ENCODE results near the gene GHDC.
"Not testable (repeated sequence)": the region's sequence is repeated elsewhere in the genome, so short reads cannot be mapped to it uniquely, and the experiment has no call there.

Gene GHDC

DNA sequence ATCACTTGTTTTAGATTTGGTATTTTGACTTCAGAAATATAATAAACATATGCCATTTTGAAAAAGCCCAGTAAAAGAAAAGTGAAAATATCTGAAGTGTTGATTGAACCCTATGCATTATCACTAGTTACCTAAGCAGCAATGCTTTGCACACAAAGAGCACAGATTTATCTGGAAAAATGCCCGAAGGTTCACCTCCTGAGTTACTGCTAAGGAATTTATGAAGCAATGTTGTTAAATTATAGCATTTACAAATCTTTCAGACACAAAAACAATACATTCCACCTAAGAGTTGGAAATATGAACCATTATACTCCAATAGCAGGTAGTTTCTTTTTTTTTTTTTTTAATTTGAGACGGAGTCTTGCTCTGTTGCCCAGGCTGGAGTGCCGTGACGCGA, 38.9 kb upstream of the GHDC start:
- H3K27ac ChIP-seq: no peak overlapping the region
- TF ChIP-seq, protein P1, sequence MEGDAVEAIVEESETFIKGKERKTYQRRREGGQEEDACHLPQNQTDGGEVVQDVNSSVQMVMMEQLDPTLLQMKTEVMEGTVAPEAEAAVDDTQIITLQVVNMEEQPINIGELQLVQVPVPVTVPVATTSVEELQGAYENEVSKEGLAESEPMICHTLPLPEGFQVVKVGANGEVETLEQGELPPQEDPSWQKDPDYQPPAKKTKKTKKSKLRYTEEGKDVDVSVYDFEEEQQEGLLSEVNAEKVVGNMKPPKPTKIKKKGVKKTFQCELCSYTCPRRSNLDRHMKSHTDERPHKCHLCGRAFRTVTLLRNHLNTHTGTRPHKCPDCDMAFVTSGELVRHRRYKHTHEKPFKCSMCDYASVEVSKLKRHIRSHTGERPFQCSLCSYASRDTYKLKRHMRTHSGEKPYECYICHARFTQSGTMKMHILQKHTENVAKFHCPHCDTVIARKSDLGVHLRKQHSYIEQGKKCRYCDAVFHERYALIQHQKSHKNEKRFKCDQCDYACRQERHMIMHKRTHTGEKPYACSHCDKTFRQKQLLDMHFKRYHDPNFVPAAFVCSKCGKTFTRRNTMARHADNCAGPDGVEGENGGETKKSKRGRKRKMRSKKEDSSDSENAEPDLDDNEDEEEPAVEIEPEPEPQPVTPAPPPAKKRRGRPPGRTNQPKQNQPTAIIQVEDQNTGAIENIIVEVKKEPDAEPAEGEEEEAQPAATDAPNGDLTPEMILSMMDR (conservative IDR thresholded peaks at IDR 0.05): no peak

DNA sequence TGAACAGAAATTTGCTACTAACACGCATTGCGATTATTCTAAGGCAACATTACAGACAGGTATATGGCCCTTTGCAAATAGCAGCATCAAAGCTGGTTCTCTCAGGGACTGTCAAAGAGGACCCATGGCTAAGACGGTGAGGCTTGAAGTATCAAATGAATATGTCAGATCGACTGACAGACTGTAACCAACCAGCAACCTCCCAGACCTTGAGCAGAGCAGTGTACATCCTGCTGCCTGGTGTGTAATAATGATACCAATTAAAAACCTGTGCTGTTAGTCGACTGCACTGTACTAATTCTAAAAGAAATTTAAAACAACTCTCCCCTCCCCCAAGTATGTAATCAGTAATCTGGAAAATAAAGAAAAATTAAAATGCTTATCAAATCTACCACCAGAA, 35.9 kb upstream of the GHDC start:
- no peak overlapping the region for H3K27ac ChIP-seq
- TF ChIP-seq, protein P1 (conservative IDR thresholded peaks at IDR 0.05): no peak

DNA sequence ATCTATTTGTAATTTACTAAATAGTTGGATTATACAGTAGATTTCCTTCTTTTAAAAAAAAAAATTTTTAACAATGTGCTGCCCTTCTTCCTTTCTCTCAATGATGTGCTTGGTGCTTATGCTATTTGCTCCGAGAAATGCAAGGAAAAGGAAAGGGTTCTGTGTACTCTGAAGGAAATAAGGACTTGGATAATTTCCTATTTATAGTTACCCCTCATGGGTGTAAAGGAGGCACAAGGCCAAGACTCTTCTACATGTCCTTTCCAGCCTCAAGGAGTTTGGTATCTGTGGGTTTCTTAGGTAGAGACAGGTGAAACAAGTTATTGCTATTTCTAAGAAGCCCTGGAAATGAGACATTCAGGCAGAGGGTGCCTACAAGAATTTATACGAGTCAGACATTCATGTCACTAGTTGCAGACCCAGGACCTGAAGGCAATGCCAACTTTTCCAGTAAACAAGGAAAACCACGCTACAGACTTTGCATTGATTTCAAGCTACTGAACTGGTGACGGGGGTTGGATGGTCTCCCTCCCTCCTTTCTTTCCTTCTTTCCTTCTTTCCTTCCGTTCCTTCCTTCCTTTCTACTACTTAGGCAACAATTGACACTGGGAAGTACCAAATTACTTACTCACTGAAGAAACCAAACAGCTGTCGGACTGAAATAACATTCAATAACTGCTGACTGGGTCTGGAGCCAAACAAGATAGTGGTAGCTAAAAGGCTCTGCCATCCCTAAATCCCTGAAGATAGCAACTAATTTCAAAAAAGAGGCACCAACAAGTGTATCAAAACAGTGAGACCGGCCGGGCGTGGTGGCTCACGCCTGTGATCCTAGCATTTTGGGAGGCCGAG, 33.8 kb upstream of the GHDC start:
- TF ChIP-seq, protein P1 (conservative IDR thresholded peaks at IDR 0.05): no peak
- H3K27ac ChIP-seq: no peak overlapping the region

DNA sequence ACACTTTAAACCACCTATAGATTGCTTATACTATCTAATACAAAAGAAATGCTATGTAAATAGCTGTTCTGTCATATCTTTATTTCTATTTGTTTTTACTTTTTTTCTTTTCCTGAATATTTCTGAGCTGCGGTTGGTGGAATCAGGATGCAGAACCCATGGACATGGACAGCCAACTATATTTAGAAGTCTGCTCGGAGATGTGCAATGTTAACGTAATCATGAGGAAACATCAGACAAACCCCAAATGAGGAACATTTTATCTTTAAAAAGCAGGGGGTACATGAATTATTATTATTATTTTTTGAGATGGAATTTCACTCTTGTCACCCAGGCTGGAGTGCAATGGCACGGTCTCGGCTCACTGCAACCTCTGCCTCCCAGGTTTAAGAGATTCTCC, 31.4 kb upstream of the GHDC start:
- TF ChIP-seq, protein P1 (conservative IDR thresholded peaks at IDR 0.05): no peak

DNA sequence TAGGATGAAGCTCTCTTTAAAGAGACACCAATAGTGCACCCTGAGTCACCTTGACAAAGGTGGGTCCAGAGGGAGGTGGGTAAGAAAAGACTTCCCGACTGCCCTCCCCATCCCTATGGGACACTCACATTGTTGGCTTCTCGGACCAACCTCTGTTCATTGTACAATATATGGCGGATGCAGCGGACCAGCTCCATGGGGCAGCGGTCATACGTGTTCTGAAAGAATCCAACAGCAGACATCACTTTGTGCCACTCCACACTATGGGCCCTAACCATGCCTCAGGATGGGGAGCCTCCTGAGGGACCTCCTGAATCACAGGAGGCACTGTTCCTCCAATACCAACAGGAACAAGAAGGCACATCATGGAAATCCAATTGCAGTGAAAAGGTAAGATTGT, 30.4 kb upstream of the GHDC start:
- TF ChIP-seq, protein P1 (conservative IDR thresholded peaks at IDR 0.05): no peak
- H3K27ac ChIP-seq: no peak overlapping the region

More for the DNA sequence above, 31.4 kb upstream of the GHDC start:
- no peak overlapping the region for H3K27ac ChIP-seq

DNA sequence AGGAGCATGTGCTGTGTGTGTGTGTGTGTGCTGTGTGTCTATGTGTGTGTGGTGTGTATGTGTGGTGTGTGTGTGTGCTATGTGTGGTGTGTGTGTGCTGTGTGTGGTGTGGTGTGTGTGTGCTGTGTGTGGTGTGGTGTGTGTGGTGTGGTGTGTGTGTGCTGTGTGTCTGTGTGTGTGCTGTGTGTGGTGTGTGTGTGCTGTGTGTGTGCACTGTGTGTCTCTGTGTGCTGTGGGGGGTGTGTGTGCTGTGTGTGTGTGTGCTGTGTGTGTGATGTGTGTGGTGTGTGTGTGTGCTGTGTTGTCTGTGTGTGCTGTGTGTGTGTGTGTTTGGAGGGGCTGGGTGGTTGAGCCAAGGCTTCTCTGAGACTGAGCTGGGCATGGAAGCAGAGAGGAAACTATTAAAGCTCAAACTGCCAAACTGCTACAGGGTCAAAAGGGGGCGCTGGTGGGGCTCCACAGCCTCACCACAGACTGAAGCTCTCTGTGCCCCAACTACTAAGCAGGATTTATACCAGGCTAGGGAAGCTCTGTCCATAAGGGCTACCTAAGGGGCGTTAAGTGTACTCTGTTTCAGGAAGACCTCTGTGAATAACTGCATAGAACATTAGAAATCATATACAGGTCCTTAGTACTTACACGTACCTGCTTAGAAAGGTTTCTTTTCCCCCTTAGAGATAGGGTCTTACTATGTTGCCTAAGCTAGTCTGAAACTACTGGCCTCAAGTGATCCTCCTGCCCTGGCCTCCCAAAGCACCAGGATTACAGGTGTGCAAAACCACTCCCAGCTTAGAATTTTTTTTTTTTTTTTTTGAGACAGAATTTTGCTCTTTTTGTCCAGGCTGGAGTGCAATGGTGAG, 27.8 kb upstream of the GHDC start:
- no peak overlapping the region for H3K27ac ChIP-seq
- TF ChIP-seq, protein P1 (conservative IDR thresholded peaks at IDR 0.05): peak; percentile 49; the same call in 1 of the 2 replicates

DNA sequence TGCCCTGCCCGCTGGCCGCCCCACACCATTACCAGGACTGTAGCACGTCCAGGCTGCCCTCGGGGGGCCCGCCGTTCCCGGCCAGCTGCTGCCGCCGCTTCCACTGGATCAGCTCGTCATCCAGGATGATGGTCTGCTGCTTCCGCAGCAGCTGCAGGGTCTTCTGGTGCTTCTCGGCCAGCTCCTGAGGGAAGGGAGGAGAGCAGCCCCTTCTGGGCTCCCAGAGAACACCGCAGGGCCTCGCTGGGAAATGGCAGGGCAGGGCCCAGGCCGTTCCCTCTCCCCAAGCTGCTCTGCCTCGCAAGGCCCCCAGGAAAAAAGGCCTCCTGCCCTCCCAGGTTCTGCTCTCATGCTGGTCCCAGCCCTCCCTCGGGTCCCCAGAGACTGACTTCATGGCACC, 25.0 kb upstream of the GHDC start:
- H3K27ac ChIP-seq: not testable (repeated sequence)

Measured in VCaP (cell line).